ENCODE data around the gene TENT5C. TPM values are rescaled to one million over a fixed set of nuclear protein-coding genes. Genes with fewer than 3 reads are reported as not detected.

Gene TENT5C
- polyA plus RNA-seq, 1 of the 3 experiments (the other 2 are of a cell fraction) = 0.90 TPM

DNA sequence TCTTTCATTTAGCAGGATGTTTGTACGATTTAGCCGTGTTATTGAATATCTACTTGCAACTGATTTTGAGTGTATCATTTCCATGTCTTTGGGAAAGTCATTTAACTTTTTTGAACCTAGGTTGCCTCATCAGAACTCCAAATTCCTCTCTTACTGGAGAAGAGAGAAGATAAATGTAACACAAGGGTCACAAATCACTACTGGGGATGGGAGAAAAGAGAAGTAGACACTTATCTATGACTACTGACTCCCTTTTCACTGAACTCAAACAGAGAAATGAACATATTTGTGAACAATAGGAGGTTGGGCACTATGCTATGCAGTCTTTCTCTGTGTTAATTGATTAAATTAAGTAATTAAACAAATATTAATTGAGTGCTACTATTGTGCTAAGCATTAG lies 42.2 kb downstream of the TENT5C start:
- no peak overlapping the region for H2AFZ ChIP-seq (ENCODE audit: low read depth)
- H3K9me3 ChIP-seq = no peaks in the 10 kb centered on the region
- H3K27me3 ChIP-seq (ENCODE audit: insufficient read depth) = no peaks in the 10 kb centered on the region
- H3K4me3 ChIP-seq (ENCODE audit: low read depth in 2 of 2, low read length in 1 of 2) = no peak overlapping the region
- no peaks in the 10 kb centered on the region for H3K9me2 ChIP-seq
- H3K36me3 ChIP-seq (replicated peaks in 1 of 2; ENCODE audit: control insufficient read depth in 1 of 2, insufficient read depth in 2 of 2, low read length in 1 of 2) = no peaks in the 10 kb centered on the region
- no peak overlapping the region for H3K9ac ChIP-seq
- ChIA-PET CTCF (no interaction called here), POLR2A (no interaction called here)
- no peak overlapping the region for H3K4me2 ChIP-seq
- TF ChIP-seq RCOR1 (IDR thresholded peaks at IDR 0.05; ENCODE audit: low read length) = no peak
- H3F3A ChIP-seq (replicated peaks; ENCODE audit: insufficient read depth) = no peaks in the 10 kb centered on the region
- 65% methylated on average over 2 of the region's 2 CpGs for WGBS (ENCODE audit: low lambda C conversion rate)
- H4K20me1 ChIP-seq (ENCODE audit: insufficient read depth) = no peaks in the 10 kb centered on the region
- no peak overlapping the region for H3K27ac ChIP-seq (ENCODE audit: low read depth in 2 of 2, low read length in 1 of 2)
- H3K4me1 ChIP-seq (ENCODE audit: control insufficient read depth in 1 of 2, insufficient read depth in 2 of 2, low read depth in 1 of 2, low read length in 1 of 2) = peaks cover 0 to 3% of the 10 kb centered on the region in 2 experiments; a peak in 1 of 4 replicates
- DNase-seq = no peak
- no peaks in the 10 kb centered on the region for H3K79me2 ChIP-seq (ENCODE audit: insufficient read depth)

DNA sequence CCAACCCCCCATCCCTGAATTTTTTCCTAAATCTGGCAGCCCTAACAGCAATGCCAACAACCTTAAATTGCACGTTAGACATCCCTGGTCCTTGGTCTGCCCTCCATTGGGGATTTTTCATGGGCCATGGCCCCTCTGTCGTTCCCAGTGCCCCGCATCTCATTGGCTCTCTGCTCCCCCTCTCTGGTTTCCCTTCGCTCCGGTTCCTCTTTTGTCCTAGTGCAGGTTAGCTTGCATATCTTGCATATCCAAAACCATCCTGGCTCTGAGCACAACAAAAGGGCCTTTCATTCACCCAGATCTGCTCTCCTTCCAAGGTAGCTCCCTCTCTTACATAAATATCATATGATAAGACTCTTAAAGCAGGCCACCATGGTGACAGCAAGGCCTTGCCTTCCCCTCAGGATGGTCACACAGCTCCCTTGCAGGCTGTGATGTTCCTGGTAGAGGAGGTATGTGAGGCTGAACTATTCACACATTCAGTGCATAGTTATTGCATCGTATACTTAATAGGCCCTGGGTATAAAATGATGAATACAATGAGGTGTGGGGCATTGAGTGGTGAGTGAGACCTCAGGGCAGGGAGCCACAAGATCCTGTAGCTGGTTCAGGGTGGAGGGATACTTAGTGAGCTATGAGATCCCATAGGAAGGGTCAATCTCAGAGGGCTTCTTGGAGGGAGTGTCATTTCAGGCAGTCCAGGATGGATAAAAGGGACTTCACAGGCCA lies 45.2 kb downstream of the TENT5C start:
- Histone ChIP-seq H3F3A (replicated peaks; ENCODE audit: insufficient read depth) (no peaks in the 10 kb centered on the region), H3K36me3 (replicated peaks in 1 of 2; ENCODE audit: control insufficient read depth in 1 of 2, insufficient read depth in 2 of 2, low read length in 1 of 2) (no peaks in the 10 kb centered on the region), H3K27me3 (ENCODE audit: insufficient read depth) (no peaks in the 10 kb centered on the region), H3K9ac (no peak overlapping the region), H3K4me2 (no peak overlapping the region), H3K79me2 (ENCODE audit: insufficient read depth) (no peaks in the 10 kb centered on the region), H2AFZ (ENCODE audit: low read depth) (no peak overlapping the region), H3K9me3 (no peaks in the 10 kb centered on the region), H3K27ac (ENCODE audit: low read depth in 2 of 2, low read length in 1 of 2) (no peak overlapping the region), H3K9me2 (no peaks in the 10 kb centered on the region), H3K4me3 (ENCODE audit: low read depth in 2 of 2, low read length in 1 of 2) (no peak overlapping the region), H3K4me1 (ENCODE audit: control insufficient read depth in 1 of 2, insufficient read depth in 2 of 2, low read depth in 1 of 2, low read length in 1 of 2) (peaks cover 0 to 14% of the 10 kb centered on the region in 2 experiments; a peak in 1 of 4 replicates), H4K20me1 (ENCODE audit: insufficient read depth) (no peaks in the 10 kb centered on the region)
- DNase-seq = no peak
- TF ChIP-seq MXI1 (IDR thresholded peaks at IDR 0.05; ENCODE audit: low read depth, low read length) (no peak), YY1 (IDR thresholded peaks at IDR 0.05; ENCODE audit: low read depth) (no peak)
- TF ChIP-seq, protein P1, sequence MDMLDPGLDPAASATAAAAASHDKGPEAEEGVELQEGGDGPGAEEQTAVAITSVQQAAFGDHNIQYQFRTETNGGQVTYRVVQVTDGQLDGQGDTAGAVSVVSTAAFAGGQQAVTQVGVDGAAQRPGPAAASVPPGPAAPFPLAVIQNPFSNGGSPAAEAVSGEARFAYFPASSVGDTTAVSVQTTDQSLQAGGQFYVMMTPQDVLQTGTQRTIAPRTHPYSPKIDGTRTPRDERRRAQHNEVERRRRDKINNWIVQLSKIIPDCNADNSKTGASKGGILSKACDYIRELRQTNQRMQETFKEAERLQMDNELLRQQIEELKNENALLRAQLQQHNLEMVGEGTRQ (IDR thresholded peaks at IDR 0.05; ENCODE audit: borderline replicate concordance, low read depth, low read length) = no peak
- TF ChIP-seq, protein P2, sequence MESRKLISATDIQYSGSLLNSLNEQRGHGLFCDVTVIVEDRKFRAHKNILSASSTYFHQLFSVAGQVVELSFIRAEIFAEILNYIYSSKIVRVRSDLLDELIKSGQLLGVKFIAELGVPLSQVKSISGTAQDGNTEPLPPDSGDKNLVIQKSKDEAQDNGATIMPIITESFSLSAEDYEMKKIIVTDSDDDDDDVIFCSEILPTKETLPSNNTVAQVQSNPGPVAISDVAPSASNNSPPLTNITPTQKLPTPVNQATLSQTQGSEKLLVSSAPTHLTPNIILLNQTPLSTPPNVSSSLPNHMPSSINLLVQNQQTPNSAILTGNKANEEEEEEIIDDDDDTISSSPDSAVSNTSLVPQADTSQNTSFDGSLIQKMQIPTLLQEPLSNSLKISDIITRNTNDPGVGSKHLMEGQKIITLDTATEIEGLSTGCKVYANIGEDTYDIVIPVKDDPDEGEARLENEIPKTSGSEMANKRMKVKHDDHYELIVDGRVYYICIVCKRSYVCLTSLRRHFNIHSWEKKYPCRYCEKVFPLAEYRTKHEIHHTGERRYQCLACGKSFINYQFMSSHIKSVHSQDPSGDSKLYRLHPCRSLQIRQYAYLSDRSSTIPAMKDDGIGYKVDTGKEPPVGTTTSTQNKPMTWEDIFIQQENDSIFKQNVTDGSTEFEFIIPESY (IDR thresholded peaks at IDR 0.05; ENCODE audit: borderline replicate concordance, low read depth) = no peak
- TF ChIP-seq, protein P3, sequence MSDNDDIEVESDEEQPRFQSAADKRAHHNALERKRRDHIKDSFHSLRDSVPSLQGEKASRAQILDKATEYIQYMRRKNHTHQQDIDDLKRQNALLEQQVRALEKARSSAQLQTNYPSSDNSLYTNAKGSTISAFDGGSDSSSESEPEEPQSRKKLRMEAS (IDR thresholded peaks at IDR 0.05; ENCODE audit: low read depth) = no peak
- TF ChIP-seq, protein P4, sequence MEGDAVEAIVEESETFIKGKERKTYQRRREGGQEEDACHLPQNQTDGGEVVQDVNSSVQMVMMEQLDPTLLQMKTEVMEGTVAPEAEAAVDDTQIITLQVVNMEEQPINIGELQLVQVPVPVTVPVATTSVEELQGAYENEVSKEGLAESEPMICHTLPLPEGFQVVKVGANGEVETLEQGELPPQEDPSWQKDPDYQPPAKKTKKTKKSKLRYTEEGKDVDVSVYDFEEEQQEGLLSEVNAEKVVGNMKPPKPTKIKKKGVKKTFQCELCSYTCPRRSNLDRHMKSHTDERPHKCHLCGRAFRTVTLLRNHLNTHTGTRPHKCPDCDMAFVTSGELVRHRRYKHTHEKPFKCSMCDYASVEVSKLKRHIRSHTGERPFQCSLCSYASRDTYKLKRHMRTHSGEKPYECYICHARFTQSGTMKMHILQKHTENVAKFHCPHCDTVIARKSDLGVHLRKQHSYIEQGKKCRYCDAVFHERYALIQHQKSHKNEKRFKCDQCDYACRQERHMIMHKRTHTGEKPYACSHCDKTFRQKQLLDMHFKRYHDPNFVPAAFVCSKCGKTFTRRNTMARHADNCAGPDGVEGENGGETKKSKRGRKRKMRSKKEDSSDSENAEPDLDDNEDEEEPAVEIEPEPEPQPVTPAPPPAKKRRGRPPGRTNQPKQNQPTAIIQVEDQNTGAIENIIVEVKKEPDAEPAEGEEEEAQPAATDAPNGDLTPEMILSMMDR (IDR thresholded peaks at IDR 0.05) = no peak
- 73% methylated on average over 6 of the region's 6 CpGs for WGBS (ENCODE audit: low lambda C conversion rate)
- POLR2A ChIA-PET = no interaction called here
- CTCF ChIA-PET = interaction anchor here (1.2 kb wide), 1 partner anchor 20 kb away, joined by 3 read pairs; no protein-coding TSS in a partner anchor
